ENCODE measurements around the gene P3H3.

P3H3 gene

GRCh38 chr12:6784761-6785160, 43.4 kb upstream of the P3H3 start:
- peaks cover 3 to 22% of the 10 kb centered on the region in 2 donors for H3K4me1 ChIP-seq (ENCODE audit: control insufficient read depth in 1 of 2, insufficient read depth in 2 of 2, low read length in 2 of 2)
- no peaks in the 10 kb centered on the region for H3K36me3 ChIP-seq (ENCODE audit: control insufficient read depth in 1 of 2, insufficient read depth in 2 of 2, low read length in 2 of 2)
- no peaks in the 10 kb centered on the region for H3K9me3 ChIP-seq (ENCODE audit: control insufficient read depth in 1 of 2, low read length in 2 of 2)
- no peak overlapping the region for H3K4me3 ChIP-seq (ENCODE audit: low read depth in 1 of 2, low read length in 2 of 2)
- H3K9ac ChIP-seq (ENCODE audit: low read depth in 1 of 2, low read length in 2 of 2): no peak overlapping the region
- no peak overlapping the region for H3K27ac ChIP-seq (ENCODE audit: low read depth, low read length)
- no peaks in the 10 kb centered on the region for H3K27me3 ChIP-seq (ENCODE audit: control insufficient read depth in 1 of 2, insufficient read depth in 2 of 2, low read length in 2 of 2)

GRCh38 chr12:6786416-6787094, 41.7 kb upstream of the P3H3 start:
- Histone ChIP-seq H3K27ac (ENCODE audit: low read depth, low read length) (no peak overlapping the region), H3K4me3 (ENCODE audit: low read depth in 1 of 2, low read length in 2 of 2) (no peak overlapping the region), H3K36me3 (ENCODE audit: control insufficient read depth in 1 of 2, insufficient read depth in 2 of 2, low read length in 2 of 2) (no peaks in the 10 kb centered on the region), H3K27me3 (ENCODE audit: control insufficient read depth in 1 of 2, insufficient read depth in 2 of 2, low read length in 2 of 2) (no peaks in the 10 kb centered on the region), H3K9ac (ENCODE audit: low read depth in 1 of 2, low read length in 2 of 2) (no peak overlapping the region), H3K9me3 (ENCODE audit: control insufficient read depth in 1 of 2, low read length in 2 of 2) (no peaks in the 10 kb centered on the region), H3K4me1 (ENCODE audit: control insufficient read depth in 1 of 2, insufficient read depth in 2 of 2, low read length in 2 of 2) (peaks cover 0 to 16% of the 10 kb centered on the region in 2 donors)

GRCh38 chr12:6787309-6787708, 40.9 kb upstream of the P3H3 start:
- H3K36me3 ChIP-seq (ENCODE audit: control insufficient read depth in 1 of 2, insufficient read depth in 2 of 2, low read length in 2 of 2): no peaks in the 10 kb centered on the region
- peaks cover 0 to 16% of the 10 kb centered on the region in 2 donors for H3K4me1 ChIP-seq (ENCODE audit: control insufficient read depth in 1 of 2, insufficient read depth in 2 of 2, low read length in 2 of 2)
- H3K4me3 ChIP-seq (ENCODE audit: low read depth in 1 of 2, low read length in 2 of 2): no peak overlapping the region
- no peak overlapping the region for H3K27ac ChIP-seq (ENCODE audit: low read depth, low read length)
- H3K27me3 ChIP-seq (ENCODE audit: control insufficient read depth in 1 of 2, insufficient read depth in 2 of 2, low read length in 2 of 2): no peaks in the 10 kb centered on the region
- no peaks in the 10 kb centered on the region for H3K9me3 ChIP-seq (ENCODE audit: control insufficient read depth in 1 of 2, low read length in 2 of 2)
- no peak overlapping the region for H3K9ac ChIP-seq (ENCODE audit: low read depth in 1 of 2, low read length in 2 of 2)

GRCh38 chr12:6788972-6789924, 39.0 kb upstream of the P3H3 start, which contains the start of gene CD4:
Gene CD4 (plus strand): TSS chr12:6789528. CDS start chr12:6800139, 10,611 bp downstream.
- Histone ChIP-seq H3K4me3 (ENCODE audit: low read depth in 1 of 2, low read length in 2 of 2) (peak within 1 kb of the TSS; percentile 65 to 69), H3K9me3 (ENCODE audit: control insufficient read depth in 1 of 2, low read length in 2 of 2) (no peaks in the 10 kb centered on the region), H3K36me3 (ENCODE audit: control insufficient read depth in 1 of 2, insufficient read depth in 2 of 2, low read length in 2 of 2) (no peaks in the 10 kb centered on the region), H3K27ac (ENCODE audit: low read depth, low read length) (peak within 1 kb of the TSS; percentile 8), H3K27me3 (ENCODE audit: control insufficient read depth in 1 of 2, insufficient read depth in 2 of 2, low read length in 2 of 2) (no peaks in the 10 kb centered on the region), H3K4me1 (ENCODE audit: control insufficient read depth in 1 of 2, insufficient read depth in 2 of 2, low read length in 2 of 2) (peaks cover 0 to 19% of the 10 kb centered on the region in 2 donors), H3K9ac (ENCODE audit: low read depth in 1 of 2, low read length in 2 of 2) (peak within 1 kb of the TSS; percentile 49 to 55)

GRCh38 chr12:6790496-6791150, 37.6 kb upstream of the P3H3 start:
- Histone ChIP-seq H3K9me3 (ENCODE audit: control insufficient read depth in 1 of 2, low read length in 2 of 2) (no peaks in the 10 kb centered on the region), H3K36me3 (ENCODE audit: control insufficient read depth in 1 of 2, insufficient read depth in 2 of 2, low read length in 2 of 2) (peaks cover 0 to 2% of the 10 kb centered on the region in 2 donors), H3K4me3 (ENCODE audit: low read depth in 1 of 2, low read length in 2 of 2) (peak overlapping the region; percentile 9 to 53), H3K27ac (ENCODE audit: low read depth, low read length) (no peak overlapping the region), H3K27me3 (ENCODE audit: control insufficient read depth in 1 of 2, insufficient read depth in 2 of 2, low read length in 2 of 2) (peaks cover 0 to 1% of the 10 kb centered on the region in 2 donors), H3K9ac (ENCODE audit: low read depth in 1 of 2, low read length in 2 of 2) (peak overlapping the region in 1 of 2 donors; percentile 55), H3K4me1 (ENCODE audit: control insufficient read depth in 1 of 2, insufficient read depth in 2 of 2, low read length in 2 of 2) (peaks cover 0 to 19% of the 10 kb centered on the region in 2 donors)

GRCh38 chr12:6791931-6792520, 36.2 kb upstream of the P3H3 start:
- H3K9ac ChIP-seq (ENCODE audit: low read depth in 1 of 2, low read length in 2 of 2): peak overlapping the region; percentile 6 to 38
- H3K9me3 ChIP-seq (ENCODE audit: control insufficient read depth in 1 of 2, low read length in 2 of 2): no peaks in the 10 kb centered on the region
- peaks cover 0 to 3% of the 10 kb centered on the region in 2 donors for H3K27me3 ChIP-seq (ENCODE audit: control insufficient read depth in 1 of 2, insufficient read depth in 2 of 2, low read length in 2 of 2)
- H3K4me1 ChIP-seq (ENCODE audit: control insufficient read depth in 1 of 2, insufficient read depth in 2 of 2, low read length in 2 of 2): peaks cover 0 to 19% of the 10 kb centered on the region in 2 donors
- H3K4me3 ChIP-seq (ENCODE audit: low read depth in 1 of 2, low read length in 2 of 2): peak overlapping the region; percentile 19 to 43
- H3K27ac ChIP-seq (ENCODE audit: low read depth, low read length): no peak overlapping the region
- peaks cover 0 to 5% of the 10 kb centered on the region in 2 donors for H3K36me3 ChIP-seq (ENCODE audit: control insufficient read depth in 1 of 2, insufficient read depth in 2 of 2, low read length in 2 of 2)

- peak overlapping the region; percentile 6 to 43 for H3K9ac ChIP-seq (ENCODE audit: low read depth in 1 of 2, low read length in 2 of 2)
- H3K4me1 ChIP-seq (ENCODE audit: control insufficient read depth in 1 of 2, insufficient read depth in 2 of 2, low read length in 2 of 2): peaks cover 0 to 19% of the 10 kb centered on the region in 2 donors
- H3K27me3 ChIP-seq (ENCODE audit: control insufficient read depth in 1 of 2, insufficient read depth in 2 of 2, low read length in 2 of 2): peaks cover 0 to 3% of the 10 kb centered on the region in 2 donors
- H3K9me3 ChIP-seq (ENCODE audit: control insufficient read depth in 1 of 2, low read length in 2 of 2): no peaks in the 10 kb centered on the region
- peaks cover 0 to 5% of the 10 kb centered on the region in 2 donors for H3K36me3 ChIP-seq (ENCODE audit: control insufficient read depth in 1 of 2, insufficient read depth in 2 of 2, low read length in 2 of 2)
- H3K27ac ChIP-seq (ENCODE audit: low read depth, low read length): no peak overlapping the region
- H3K4me3 ChIP-seq (ENCODE audit: low read depth in 1 of 2, low read length in 2 of 2): peak overlapping the region; percentile 19 to 43
These were observed 35.5 kb upstream of the P3H3 start for GRCh38 chr12:6792522-6793201.

- Histone ChIP-seq H3K9ac (ENCODE audit: low read depth in 1 of 2, low read length in 2 of 2) (no peak overlapping the region), H3K4me1 (ENCODE audit: control insufficient read depth in 1 of 2, insufficient read depth in 2 of 2, low read length in 2 of 2) (peaks cover 0 to 7% of the 10 kb centered on the region in 2 donors), H3K9me3 (ENCODE audit: control insufficient read depth in 1 of 2, low read length in 2 of 2) (no peaks in the 10 kb centered on the region), H3K4me3 (ENCODE audit: low read depth in 1 of 2, low read length in 2 of 2) (no peak overlapping the region), H3K36me3 (ENCODE audit: control insufficient read depth in 1 of 2, insufficient read depth in 2 of 2, low read length in 2 of 2) (peaks cover 0 to 5% of the 10 kb centered on the region in 2 donors), H3K27ac (ENCODE audit: low read depth, low read length) (no peak overlapping the region), H3K27me3 (ENCODE audit: control insufficient read depth in 1 of 2, insufficient read depth in 2 of 2, low read length in 2 of 2) (peaks cover 0 to 3% of the 10 kb centered on the region in 2 donors)
These were observed 33.1 kb upstream of the P3H3 start for GRCh38 chr12:6795088-6795487.

- Histone ChIP-seq H3K4me1 (ENCODE audit: control insufficient read depth in 1 of 2, insufficient read depth in 2 of 2, low read length in 2 of 2) (peaks cover 0 to 7% of the 10 kb centered on the region in 2 donors), H3K4me3 (ENCODE audit: low read depth in 1 of 2, low read length in 2 of 2) (no peak overlapping the region), H3K9ac (ENCODE audit: low read depth in 1 of 2, low read length in 2 of 2) (no peak overlapping the region), H3K36me3 (ENCODE audit: control insufficient read depth in 1 of 2, insufficient read depth in 2 of 2, low read length in 2 of 2) (peaks cover 0 to 5% of the 10 kb centered on the region in 2 donors), H3K9me3 (ENCODE audit: control insufficient read depth in 1 of 2, low read length in 2 of 2) (no peaks in the 10 kb centered on the region), H3K27me3 (ENCODE audit: control insufficient read depth in 1 of 2, insufficient read depth in 2 of 2, low read length in 2 of 2) (peaks cover 0 to 3% of the 10 kb centered on the region in 2 donors), H3K27ac (ENCODE audit: low read depth, low read length) (no peak overlapping the region)
These were observed 31.6 kb upstream of the P3H3 start for GRCh38 chr12:6796576-6796975.

Data from duodenal mucosa (tissue), 2 donors.